Thyroid gland (tissue), 4 donors: Measurements from ENCODE around the gene COMMD4.

Source experiments
- CTCF ChIP-seq, 6 experiments: fragments of 200-600 bp in 3 of 6; fragments of 450-650 bp in 3 of 6; sonication (generic) in 3 of 6; IDR thresholded peaks; one replicate each; pipeline ENCODE4 v1.5.1; 2016 to 2019; ENCODE audit warnings: antibody characterized with exemption in 6 of 6, mild to moderate bottlenecking in 2 of 6, inconsistent platforms in 1 of 6, moderate library complexity in 1 of 6
- POLR2A ChIP-seq, 2 donors: fragments of 450-650 bp; IDR thresholded peaks; one replicate each; pipeline ENCODE4 v1.6.1; 2017; ENCODE audit warnings: antibody characterized with exemption in 2 of 2, mild to moderate bottlenecking in 2 of 2, moderate library complexity in 1 of 2

- no peak for TF ChIP-seq CTCF (IDR thresholded peaks at IDR 0.05)
- TF ChIP-seq POLR2A (IDR thresholded peaks at IDR 0.05), result no peak
Measured at GRCh38 chr15:75364881-75365280, 29.0 kb downstream of the COMMD4 start.
